Testis (tissue), 3 donors: ENCODE measurements around the gene INSIG1. TPM values are rescaled to one million over a fixed set of nuclear protein-coding genes. Genes with fewer than 3 reads are reported as not detected.

Experiments
- DNase-seq: peaks from one replicate; pipeline ENCODE4 v3.0.0-alpha.2; 2019
- H3K27ac ChIP-seq, 2 donors: fragments of 200-600 bp; sonication (generic); one replicate each; pipeline ENCODE4 v1.5.1; 2019
- H3K27me3 ChIP-seq: fragments of 200-600 bp; sonication (generic); one replicate; pipeline ENCODE4 v1.5.1; 2019
- H3K36me3 ChIP-seq: fragments of 200-600 bp; sonication (generic); one replicate; pipeline ENCODE4 v1.5.1; 2017; ENCODE audit warnings: low read depth; ENCODE audit errors: missing control alignments
- H3K4me1 ChIP-seq: fragments of 200-600 bp; sonication (generic); one replicate; pipeline ENCODE4 v1.5.1; 2019
- H3K4me3 ChIP-seq, 2 donors: fragments of 200-600 bp; sonication (generic); one replicate each; pipeline ENCODE4 v1.5.1; 2017 to 2019
- H3K9me3 ChIP-seq: fragments of 200-600 bp; sonication (generic); one replicate; pipeline ENCODE4 v1.5.1; 2017
- POLR2A ChIP-seq: fragments of 450-650 bp; IDR thresholded peaks from one replicate; pipeline ENCODE4 v1.6.1; 2017; ENCODE audit warnings: antibody characterized with exemption, mild to moderate bottlenecking, moderate library complexity
- whole genome bisulfite sequencing, 2 donors: methylation state at CpG; one replicate each; pipeline ENCODE4 v1.1.5; 2018; 5-methylcytosine and 5-hydroxymethylcytosine counted together
- intact Hi-C: fragments of 100-400 bp; cut with DNase I; formaldehyde crosslinking; loops from one replicate; pipeline ENCODE4 v1.15.1; 2023; ENCODE audit warnings: low total_unique reads
- polyA plus RNA-seq: library from polyadenylated mRNA; stranded (reverse); fragments of 350-450 nt; fragmentation: Illumina TruSeq; extraction: RNeasy Lipid Tissue Mini Kit (QIAGEN cat#74804); gene quantifications from one replicate; pipeline ENCODE4 v1.2.3, GENCODE V29; 2014; ENCODE audit warnings: low read depth, low replicate concordance; ENCODE audit not compliant: insufficient read depth
- total RNA-seq, 2 donors: library from RNA; depleted of rRNA; stranded (reverse); fragments of >200 nt; gene quantifications; one replicate each; pipeline ENCODE4 v1.2.3, GENCODE V29; 2016
- TF ChIP-seq, protein P1 (sequence below), 3 experiments: fragments of 450-650 bp in 2 of 3; fragments of 200-600 bp in 1 of 3; sonication (generic) in 1 of 3; IDR thresholded peaks; one replicate each; pipeline ENCODE4 v1.5.1; 2016 to 2019; ENCODE audit warnings: antibody characterized with exemption in 3 of 3, mild to moderate bottlenecking in 2 of 3, moderate library complexity in 1 of 3

Gene INSIG1
- total and polyA plus RNA-seq, 3 donors from 2014 or later: 52.7 to 118 (median 89.7) TPM

GRCh38 chr7:155348806-155349205 is 51.1 kb downstream of the INSIG1 start:
- no peak overlapping the region for H3K4me3 ChIP-seq
- H3K27me3 ChIP-seq: no peaks in the 10 kb centered on the region
- no peak overlapping the region for H3K27ac ChIP-seq
- no peak for DNase-seq
- H3K9me3 ChIP-seq: no peaks in the 10 kb centered on the region
- no peaks in the 10 kb centered on the region for H3K36me3 ChIP-seq
- intact Hi-C loops: no loop called here
- WGBS, 2 donors: 45 to 64% methylated on average over 2 of the region's 2 CpGs
- TF ChIP-seq, protein P1, sequence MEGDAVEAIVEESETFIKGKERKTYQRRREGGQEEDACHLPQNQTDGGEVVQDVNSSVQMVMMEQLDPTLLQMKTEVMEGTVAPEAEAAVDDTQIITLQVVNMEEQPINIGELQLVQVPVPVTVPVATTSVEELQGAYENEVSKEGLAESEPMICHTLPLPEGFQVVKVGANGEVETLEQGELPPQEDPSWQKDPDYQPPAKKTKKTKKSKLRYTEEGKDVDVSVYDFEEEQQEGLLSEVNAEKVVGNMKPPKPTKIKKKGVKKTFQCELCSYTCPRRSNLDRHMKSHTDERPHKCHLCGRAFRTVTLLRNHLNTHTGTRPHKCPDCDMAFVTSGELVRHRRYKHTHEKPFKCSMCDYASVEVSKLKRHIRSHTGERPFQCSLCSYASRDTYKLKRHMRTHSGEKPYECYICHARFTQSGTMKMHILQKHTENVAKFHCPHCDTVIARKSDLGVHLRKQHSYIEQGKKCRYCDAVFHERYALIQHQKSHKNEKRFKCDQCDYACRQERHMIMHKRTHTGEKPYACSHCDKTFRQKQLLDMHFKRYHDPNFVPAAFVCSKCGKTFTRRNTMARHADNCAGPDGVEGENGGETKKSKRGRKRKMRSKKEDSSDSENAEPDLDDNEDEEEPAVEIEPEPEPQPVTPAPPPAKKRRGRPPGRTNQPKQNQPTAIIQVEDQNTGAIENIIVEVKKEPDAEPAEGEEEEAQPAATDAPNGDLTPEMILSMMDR (IDR thresholded peaks at IDR 0.05): no peak
- TF ChIP-seq POLR2A: no peak
- H3K4me1 ChIP-seq: peaks cover 3% of the 10 kb centered on the region

DNA sequence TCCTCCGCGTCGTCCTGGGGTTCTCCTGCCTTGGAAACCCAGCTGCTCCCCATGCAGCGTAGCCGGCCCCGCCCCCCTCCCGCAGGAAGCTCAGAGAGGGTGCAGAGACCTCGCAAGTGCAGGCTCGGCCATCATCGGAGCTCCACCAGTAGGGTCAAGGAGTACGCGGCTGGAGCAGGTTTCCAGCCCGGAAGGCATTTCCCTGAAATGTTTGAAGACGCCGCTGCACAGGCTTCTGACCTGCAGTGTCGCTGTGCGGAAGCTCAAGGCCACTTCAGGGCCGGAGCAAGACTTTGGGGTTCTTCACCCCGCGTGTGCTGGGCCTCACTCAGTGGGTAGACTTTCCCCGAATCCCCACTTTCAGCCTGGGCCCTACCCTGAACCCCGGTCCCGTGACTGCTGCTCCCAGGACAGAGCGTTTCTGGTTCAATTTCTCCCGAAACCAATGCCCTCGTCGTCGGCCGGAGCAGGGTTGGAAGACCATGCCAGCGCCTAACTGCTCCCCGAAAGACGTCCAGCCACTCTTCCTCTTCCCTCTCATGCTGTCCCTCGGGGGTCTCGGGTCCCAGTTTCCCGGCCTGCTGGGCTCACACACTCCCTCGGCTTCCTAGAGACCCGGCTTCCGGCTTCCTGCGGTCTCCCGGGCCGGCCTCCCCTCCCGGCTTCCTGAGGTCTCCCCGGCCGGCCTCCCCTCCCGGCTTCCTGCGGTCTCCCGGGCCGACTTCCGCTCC is 52.1 kb downstream of the INSIG1 start:
- Histone ChIP-seq H3K4me3 (peak overlapping the region; percentile 22 to 51), H3K36me3 (no peaks in the 10 kb centered on the region), H3K27ac (no peak overlapping the region), H3K4me1 (peaks cover 3% of the 10 kb centered on the region), H3K27me3 (no peaks in the 10 kb centered on the region), H3K9me3 (no peaks in the 10 kb centered on the region)
- intact Hi-C loops: no loop called here
- TF ChIP-seq, protein P1 (IDR thresholded peaks at IDR 0.05): no peak
- no peak for TF ChIP-seq POLR2A
- peak; percentile 39 for DNase-seq
- WGBS, 2 donors: 47 to 66% methylated on average over 33 to 49 of the region's 49 CpGs

GRCh38 chr7:155351120-155351870 is 53.6 kb downstream of the INSIG1 start:
- 89 to 91% methylated on average over 13 to 14 of the region's 14 CpGs for WGBS, 2 donors
- Histone ChIP-seq H3K36me3 (no peaks in the 10 kb centered on the region), H3K9me3 (no peaks in the 10 kb centered on the region), H3K27me3 (no peaks in the 10 kb centered on the region), H3K27ac (no peak overlapping the region), H3K4me1 (no peaks in the 10 kb centered on the region), H3K4me3 (no peak overlapping the region)
- intact Hi-C loops: no loop called here
- TF ChIP-seq POLR2A: no peak
- TF ChIP-seq, protein P1 (IDR thresholded peaks at IDR 0.05): no peak
- DNase-seq: peak; percentile 9

- WGBS, 2 donors: 88% methylated on average over 21 of the region's 21 CpGs
- no peaks in the 10 kb centered on the region for H3K4me1 ChIP-seq
- H3K36me3 ChIP-seq: no peaks in the 10 kb centered on the region
- H3K27me3 ChIP-seq: no peaks in the 10 kb centered on the region
- H3K4me3 ChIP-seq: no peak overlapping the region
- DNase-seq: peak; percentile 13
- no peak overlapping the region for H3K27ac ChIP-seq
- no peaks in the 10 kb centered on the region for H3K9me3 ChIP-seq
- no peak for TF ChIP-seq POLR2A
- TF ChIP-seq, protein P1 (IDR thresholded peaks at IDR 0.05): no peak
- intact Hi-C loops: no loop called here
Measured at GRCh38 chr7:155352076-155352752, 54.5 kb downstream of the INSIG1 start.
